OCI-LY1 (cell line): ENCODE data around the gene DCHS1.

Experiments used
- CTCF ChIP-seq: fragments of 200-600 bp; sonication (generic), shearing (Covaris generic); IDR thresholded peaks from 2 replicates; pipeline ENCODE4 v1.5.1; 2017; ENCODE audit warnings: mild to moderate bottlenecking, antibody characterized with exemption, low read length, moderate library complexity, mixed read lengths
- EZH2 ChIP-seq: fragments of 200-600 bp; sonication (generic), shearing (Covaris generic); IDR thresholded peaks from 2 replicates; pipeline ENCODE4 v1.8.0; 2017; ENCODE audit warnings: borderline replicate concordance, mixed run types, mild to moderate bottlenecking, antibody characterized with exemption, low read length, moderate library complexity, mixed read lengths

GRCh38 chr11:6666302-6667183 lies 10.9 kb upstream of the DCHS1 start:
- TF ChIP-seq CTCF: no peak
- no peak for TF ChIP-seq EZH2
